NCI-H1930 (cell line): ENCODE data around the gene DNLZ.

Experiments used
- DNase-seq, 2 experiments: peaks; one replicate each; lab custom pipeline; 2025; lab: John Stamatoyannopoulos, UW

Gene DNLZ

DNA sequence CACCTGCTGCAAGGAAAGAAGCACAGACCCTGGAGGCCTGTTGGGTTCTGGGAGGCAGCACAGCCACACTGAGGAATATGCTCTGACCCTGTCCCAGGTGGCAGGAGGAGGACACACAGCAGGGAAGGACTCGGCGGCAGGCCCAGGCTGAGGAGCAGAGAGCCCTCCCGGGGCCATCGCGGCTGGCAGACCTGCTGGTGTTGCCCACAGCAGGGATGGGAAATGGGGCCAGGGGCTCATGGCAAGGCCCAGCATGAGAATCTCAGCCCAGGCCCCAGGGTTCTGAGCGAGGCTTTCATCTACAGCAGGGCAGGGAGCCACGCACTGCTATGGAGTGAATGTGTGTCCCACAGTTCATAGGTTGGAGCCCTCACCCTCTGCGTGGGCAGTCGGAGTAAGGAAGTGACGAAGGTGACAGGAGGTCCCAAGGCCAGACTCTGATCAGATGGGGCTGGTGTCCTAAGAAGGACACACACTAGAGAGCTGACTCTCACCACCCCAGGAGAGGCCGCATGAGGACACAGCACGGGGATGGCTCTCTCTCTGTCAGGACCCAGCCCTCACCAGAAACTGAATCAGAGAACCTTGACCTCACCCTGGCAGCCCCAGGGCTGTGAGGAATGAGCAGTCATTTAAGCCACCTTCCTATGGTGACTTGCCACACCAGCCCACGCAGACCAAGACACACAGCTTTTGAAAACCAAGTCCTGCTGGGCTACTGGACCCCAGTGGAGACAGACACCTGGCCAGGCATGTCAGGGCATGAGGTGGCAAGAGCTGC lies 46.5 kb downstream of the DNLZ start:
- no peak for DNase-seq

DNA sequence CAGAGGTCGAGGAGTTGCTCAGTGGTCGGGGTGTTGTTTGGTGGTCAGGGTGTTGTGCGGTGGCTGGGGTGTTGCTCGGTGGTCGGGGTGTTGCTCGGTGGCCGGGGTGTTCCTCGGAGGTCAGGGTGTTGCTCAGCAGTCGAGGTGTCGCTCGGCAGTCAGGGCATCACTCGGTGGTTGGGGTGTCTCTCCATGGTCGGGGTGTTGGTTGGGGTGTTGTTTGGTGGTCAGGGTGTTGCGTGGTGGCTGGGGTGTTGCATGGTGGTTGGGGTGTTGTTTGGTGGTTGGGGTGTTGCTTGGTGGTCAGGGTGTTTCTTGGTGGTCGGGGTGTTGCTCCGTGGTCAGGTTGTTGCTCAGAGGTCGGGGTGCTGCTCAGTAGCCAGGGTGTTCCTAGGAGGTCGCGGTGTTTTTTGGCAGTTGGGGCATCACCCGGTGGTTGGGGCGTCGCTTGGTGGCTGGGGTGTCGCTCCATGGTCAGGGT lies 47.2 kb downstream of the DNLZ start:
- DNase-seq = no peak

DNA sequence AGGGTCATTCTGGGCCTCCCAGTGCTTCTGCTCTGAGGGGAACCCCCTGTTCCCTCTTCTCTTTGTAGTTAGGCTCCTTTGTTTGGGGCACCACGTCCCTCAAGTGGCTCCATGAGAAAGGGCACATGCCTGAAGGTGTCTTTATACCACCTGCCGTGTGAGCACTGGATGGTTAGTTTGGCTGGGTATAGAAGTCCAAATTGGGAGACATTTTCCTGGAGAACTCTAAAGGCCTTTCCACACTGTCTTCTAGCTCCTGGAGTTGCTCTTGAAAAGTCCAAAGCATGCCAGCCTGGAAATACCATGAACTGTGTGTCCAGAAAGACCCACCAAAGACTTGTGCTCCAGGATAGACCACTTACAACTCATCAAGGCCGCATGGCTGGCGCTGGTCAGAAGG lies 48.6 kb downstream of the DNLZ start:
- no peak for DNase-seq

DNA sequence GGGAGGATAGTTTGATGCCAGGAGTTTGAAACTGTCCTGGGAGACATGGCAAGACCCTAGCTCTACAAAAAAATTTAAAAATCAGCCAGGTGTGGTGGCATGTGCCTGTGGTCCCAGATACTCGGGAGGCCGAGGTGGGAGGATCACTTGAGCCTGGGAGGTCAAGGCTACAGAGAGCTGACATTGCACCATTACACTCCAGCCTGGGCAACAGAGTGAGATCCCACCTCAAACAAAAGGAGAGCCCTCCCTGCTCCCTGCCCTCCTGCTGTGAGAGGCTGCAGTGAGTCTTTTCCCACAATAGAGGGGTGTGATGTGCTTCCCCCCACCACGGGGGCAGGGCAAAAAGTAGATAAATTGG lies 49.5 kb downstream of the DNLZ start:
- no peak for DNase-seq

DNA sequence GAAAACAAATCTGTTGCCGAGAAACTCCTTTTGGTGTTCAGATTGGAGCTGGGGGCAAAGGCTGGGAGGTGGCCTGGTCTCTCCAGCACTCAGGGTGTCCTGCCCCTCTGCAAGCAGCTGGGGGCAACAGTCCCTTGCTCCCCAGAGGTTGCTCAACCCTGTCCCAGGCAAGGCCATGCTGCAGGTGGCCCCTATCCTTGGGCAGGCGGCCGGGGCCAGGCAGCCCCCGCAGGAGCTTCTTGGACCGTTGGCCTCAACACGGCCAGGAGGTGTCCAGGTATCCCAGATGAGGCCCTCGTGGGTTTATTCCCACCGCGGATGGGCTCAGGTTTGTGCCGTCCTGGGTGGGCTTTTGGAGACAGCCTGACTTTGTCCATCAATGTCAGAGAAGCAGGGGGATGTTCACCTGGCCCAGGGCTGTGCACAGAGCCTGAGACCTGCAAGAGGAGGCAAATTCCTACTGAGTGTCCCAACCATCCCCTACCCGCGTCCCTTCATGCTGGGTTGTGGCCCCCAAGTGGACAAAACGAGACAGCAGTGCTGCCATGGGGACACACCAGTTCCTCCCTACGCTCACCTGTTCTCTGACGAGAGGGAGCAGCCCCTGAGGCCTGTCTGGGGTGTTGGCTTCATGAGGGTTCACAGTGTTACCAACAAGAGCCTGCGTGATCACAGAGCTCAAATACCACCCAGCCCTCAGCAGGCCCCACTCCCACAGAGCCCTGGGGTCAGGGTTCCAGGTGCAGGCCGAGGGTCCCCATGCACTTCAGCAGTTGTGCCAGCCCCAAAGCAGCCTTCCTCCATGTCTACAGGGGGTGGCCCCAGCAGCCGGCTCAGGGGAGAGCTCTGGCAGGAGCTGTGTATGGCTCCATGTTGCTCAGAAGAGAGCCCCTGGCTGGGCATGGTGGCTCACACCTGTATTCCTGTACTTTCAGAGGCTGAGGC lies 50.2 kb downstream of the DNLZ start:
- no peak for DNase-seq

DNA sequence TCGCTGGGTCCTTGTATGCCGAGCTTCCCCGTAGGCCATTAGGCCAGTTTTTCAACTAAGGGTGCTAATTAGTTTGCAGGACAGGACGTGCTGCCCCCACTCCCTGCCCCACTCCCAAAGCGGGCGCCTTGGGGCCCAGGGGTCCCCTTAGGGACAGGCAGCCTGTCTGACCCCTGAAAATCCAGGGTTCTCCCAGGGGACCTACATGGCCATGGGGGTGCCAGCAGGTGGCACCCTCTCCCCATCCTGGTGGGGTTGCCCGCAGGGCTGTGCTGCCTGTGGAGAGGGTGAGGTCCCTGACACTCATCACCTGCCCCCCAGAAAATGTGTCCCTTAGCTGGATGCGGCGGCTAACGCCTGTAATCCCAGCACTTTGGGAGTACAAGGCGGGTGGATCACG lies 51.1 kb downstream of the DNLZ start:
- DNase-seq = no peak

DNA sequence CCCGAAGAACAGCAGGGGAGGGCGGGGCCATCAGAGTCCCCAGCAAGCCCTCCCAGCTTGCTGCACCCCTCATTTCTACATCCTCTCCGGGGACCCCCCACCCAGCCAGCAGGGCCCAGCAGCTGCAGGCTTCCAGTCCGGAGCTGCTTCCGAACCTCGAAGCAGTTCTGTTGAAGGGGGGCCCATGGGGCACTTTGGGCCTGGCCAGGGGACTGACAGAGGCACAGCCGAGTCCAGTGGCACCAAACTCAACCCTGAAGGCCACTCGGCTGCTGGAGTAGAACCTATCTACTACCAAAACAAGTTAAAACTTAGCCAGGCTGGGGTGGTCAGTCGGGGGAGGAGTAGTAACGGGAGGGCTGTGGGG lies 51.6 kb downstream of the DNLZ start:
- DNase-seq = no peak

DNA sequence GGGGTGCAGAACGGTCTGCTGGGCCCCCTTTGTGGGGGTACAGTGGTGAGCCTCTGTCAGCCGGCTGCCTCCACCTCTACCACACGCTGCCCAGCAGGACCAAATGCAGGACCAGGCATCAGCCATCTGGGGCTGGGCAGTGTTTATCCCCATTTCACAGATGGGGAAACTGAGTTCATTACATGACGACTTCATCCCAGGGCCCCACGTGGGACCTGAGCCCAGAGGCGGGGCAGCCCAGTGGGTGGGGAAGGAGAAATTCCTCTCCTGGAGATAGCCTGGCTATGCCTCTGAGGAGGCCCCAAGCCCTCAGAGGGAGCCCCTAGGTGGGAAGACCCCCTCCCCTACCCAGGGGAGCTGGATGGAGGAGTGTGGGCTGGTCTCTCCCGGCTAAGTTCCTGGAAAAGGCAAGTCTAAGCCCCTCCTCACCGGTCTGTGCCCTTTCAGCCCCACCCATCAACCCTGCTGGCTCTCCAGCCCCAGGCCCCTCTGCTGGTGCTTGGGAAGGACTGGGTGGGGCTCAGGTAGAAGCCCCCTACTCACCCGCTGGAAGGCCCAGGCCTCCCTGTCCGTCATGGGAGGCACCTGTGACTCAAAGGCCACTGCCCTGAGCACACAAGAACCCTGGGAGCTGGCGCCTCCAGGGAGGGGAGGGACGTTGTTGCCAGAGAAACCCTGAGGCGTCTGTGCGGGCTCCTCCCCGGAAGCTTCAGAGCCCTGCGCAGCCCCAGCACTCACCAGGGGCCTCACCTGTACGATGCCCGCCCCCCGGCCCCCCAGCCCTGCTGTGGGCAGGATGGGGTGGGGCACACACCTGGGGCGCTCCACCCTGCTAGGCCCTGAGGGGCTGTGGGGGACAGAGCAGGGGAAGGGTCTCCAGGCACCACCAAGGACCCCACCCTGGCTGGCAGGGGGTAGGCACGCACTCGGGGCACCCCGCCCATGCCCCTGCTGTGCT lies 52.2 kb downstream of the DNLZ start:
- DNase-seq = peak; percentile 21 to 34

DNA sequence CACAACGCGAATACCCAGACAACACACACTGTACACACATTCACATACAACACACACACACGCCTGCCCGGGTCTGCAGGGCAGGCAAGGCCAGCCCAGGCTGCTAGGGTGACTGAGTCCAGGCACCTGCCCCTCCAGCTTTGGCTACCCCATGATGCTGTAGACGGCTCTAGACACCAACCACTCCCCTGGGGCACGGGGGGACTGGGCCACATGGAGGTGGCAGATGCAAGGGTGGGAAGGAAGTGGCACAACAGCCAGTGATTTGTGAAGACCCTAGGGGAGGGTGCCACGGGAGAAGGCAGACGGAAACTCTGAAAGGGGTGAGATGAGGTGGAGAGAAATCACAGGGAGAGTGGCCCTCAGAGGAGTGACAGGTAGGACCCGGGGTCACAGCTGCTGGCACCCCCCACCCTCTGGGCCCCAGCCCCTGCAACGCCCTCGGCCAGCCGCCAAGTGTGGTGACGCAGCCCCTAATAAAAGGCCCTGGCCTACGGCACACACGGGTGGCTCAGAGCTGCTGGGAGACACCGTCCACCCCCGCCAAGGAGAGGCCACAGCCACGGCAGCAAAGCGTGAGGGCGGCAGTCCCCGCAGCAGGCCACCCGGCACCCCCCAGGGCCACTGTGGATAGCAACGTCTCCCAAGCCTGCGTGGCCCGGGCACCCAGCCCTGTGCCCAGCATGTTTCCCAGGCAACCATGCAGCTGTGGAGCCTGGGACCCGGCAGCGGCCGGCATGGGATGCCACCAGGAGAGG lies 53.1 kb downstream of the DNLZ start:
- no peak for DNase-seq

DNA sequence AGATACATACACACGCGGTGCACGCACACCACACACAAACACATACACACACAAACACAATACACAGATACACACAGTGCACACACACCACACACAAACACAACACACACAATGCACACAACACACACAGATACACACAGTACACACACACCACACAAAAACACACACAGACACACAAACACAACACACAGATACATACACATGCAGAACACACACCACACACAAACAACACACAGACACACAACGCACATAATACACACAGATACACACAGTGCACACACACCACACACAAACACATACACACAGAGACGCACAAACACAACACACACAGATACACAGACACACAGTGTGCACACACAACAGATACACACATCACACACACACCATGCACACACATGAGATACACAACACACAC lies 53.7 kb downstream of the DNLZ start:
- DNase-seq = no peak
